ENCODE data around the gene DDX5. TPM values are rescaled to one million over a fixed set of nuclear protein-coding genes. Genes with fewer than 3 reads are reported as not detected.
"Not testable (repeated sequence)": the region's sequence is repeated elsewhere in the genome, so short reads cannot be mapped to it uniquely, and the experiment has no call there.

DDX5 gene
- total RNA-seq, 4 donors from 2014 or later: 895 to 1,792 (median 1,570) TPM

DNA sequence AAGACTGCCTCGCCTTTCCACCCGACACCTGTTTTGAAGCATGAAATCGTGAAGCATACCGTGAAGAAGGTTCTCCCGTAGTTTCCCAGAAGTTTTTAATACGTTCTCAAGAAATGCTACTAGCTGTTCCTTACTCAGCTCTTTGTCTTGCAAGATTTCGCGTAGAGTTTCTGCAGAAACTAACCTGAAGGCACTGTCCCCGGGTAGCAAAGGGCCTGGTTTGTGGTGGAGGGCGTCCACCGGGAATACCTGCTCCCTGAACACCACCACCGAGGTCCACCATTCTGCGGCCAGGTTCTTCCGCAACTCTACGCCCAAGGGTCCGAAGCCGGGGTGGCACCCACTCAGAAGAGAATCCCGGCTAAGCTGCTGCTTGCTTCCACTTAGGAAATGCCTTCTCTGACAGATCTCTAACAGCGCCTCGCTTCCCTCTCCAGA, 9.7 kb downstream of the DDX5 start:
- peaks cover 46% of the 10 kb centered on the region in 2 donors for H3K36me3 ChIP-seq
- WGBS, 2 donors: 1 to 4% methylated on average over 18 to 20 of the region's 20 CpGs
- intact Hi-C loops (cut with DNase I): loop anchor here (10.0 kb wide), 1 partner anchor 192 kb away; no protein-coding TSS in a partner anchor

DNA sequence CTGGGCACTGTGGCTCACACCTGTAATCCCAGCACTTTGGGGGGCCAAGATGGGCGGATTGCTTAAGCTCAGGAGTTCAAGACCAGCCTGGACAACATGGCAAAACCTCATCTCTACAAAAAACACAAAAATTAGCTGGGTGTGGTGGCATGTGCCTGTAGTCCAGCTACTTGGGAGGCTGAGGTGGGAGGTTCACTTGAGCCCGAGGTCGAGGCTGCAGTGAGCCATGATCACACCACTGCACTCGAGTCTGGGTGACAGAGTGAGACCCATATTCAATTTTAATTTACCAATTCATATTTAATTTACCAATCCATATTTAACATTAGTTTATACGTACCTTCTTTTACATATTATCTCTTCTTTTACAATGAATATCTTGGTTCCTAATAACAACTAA, 10.8 kb downstream of the DDX5 start:
- peaks cover 39 to 42% of the 10 kb centered on the region in 2 donors for H3K36me3 ChIP-seq
- H3K4me3 ChIP-seq (replicated peaks in 1 of 3): not testable (repeated sequence)
- intact Hi-C loops (cut with DNase I): loop anchor here (10.0 kb wide), 1 partner anchor 190 kb away; no protein-coding TSS in a partner anchor

More for the DNA sequence above, 9.7 kb downstream of the DDX5 start:
- Histone ChIP-seq H3K4me3 (replicated peaks in 1 of 3) (peak overlapping the region; percentile 41 to 56 (median 50)), H3K27me3 (no peaks in the 10 kb centered on the region), H3K9me3 (no peaks in the 10 kb centered on the region), H3K27ac (peak overlapping the region in 2 of 3 donors; percentile 26 to 76), H3K4me1 (peaks cover 10 to 35% of the 10 kb centered on the region in 2 donors)
- DNase-seq: no peak
- TF ChIP-seq, protein P1, sequence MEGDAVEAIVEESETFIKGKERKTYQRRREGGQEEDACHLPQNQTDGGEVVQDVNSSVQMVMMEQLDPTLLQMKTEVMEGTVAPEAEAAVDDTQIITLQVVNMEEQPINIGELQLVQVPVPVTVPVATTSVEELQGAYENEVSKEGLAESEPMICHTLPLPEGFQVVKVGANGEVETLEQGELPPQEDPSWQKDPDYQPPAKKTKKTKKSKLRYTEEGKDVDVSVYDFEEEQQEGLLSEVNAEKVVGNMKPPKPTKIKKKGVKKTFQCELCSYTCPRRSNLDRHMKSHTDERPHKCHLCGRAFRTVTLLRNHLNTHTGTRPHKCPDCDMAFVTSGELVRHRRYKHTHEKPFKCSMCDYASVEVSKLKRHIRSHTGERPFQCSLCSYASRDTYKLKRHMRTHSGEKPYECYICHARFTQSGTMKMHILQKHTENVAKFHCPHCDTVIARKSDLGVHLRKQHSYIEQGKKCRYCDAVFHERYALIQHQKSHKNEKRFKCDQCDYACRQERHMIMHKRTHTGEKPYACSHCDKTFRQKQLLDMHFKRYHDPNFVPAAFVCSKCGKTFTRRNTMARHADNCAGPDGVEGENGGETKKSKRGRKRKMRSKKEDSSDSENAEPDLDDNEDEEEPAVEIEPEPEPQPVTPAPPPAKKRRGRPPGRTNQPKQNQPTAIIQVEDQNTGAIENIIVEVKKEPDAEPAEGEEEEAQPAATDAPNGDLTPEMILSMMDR (IDR thresholded peaks at IDR 0.05): no peak
- no peak for TF ChIP-seq POLR2A (IDR thresholded peaks at IDR 0.05)

DNA sequence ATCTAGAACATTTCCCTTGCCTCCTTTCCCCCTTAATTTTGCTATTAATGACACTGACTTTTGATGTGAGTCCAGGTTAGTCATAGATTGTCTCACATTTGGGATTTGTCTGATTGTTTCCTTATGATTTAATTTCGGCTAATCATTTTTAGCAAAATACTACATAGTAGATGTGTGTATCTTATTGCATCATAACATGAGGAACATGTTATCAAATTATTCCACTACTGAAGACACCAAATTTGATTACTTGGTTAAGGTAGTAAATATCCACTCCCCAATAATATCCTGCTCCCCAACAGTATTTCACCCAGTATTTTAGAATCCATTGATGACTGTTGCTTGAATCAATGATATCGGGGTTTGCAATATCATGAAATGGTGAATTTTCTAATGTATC, 12.0 kb downstream of the DDX5 start:
- no peak for DNase-seq
- Histone ChIP-seq H3K9me3 (no peaks in the 10 kb centered on the region), H3K4me1 (peaks cover 10 to 26% of the 10 kb centered on the region in 2 donors), H3K36me3 (peaks cover 36 to 38% of the 10 kb centered on the region in 2 donors), H3K4me3 (replicated peaks in 1 of 3) (no peak overlapping the region), H3K27me3 (no peaks in the 10 kb centered on the region), H3K27ac (no peak overlapping the region)
- TF ChIP-seq, protein P1 (IDR thresholded peaks at IDR 0.05): no peak
- no peak for TF ChIP-seq POLR2A (IDR thresholded peaks at IDR 0.05)
- 92 to 94% methylated on average over 2 of the region's 2 CpGs for WGBS, 2 donors
- intact Hi-C loops (cut with DNase I): loop anchor here (5.0 to 10.0 kb wide), 2 partner anchors 72 to 189 kb away; no protein-coding TSS in a partner anchor

More for the DNA sequence above, 10.8 kb downstream of the DDX5 start:
- not testable (repeated sequence) for H3K9me3 ChIP-seq, H3K27me3 ChIP-seq, DNase-seq, H3K27ac ChIP-seq
- 93 to 94% methylated on average over 5 of the region's 5 CpGs for WGBS, 2 donors
- peaks cover 10 to 26% of the 10 kb centered on the region in 2 donors for H3K4me1 ChIP-seq

DNA sequence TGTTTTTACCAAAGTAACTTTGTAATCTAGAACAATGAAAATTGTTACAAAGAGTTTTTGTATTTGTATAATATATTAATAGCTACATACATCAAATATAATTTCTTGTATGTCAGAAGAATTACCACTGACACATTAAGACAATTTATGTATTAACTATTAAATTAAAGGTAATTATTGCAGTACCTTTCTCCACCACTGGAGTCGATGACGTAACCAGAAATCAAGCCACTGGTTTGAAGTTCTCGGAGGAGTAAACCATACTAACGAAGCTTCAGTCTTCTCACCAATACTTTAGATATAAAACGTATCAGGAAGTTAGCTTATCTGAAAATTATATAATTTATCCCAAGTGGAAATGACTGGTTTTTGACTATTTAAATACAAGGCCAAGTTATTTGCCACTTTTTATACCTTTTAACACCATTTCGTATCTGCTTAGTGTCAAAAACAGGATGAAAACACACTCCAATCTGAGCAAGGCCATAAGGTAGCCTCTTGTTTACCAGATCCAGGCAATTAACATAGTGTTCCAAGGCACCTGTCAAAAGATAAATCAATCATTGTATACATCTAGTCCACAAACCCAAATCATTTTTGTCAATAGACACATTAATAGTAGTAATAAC, 13.5 kb downstream of the DDX5 start:
- intact Hi-C loops (cut with DNase I): loop anchor here (5.0 to 10.0 kb wide), 2 partner anchors 70 to 188 kb away; no protein-coding TSS in a partner anchor
- 84 to 87% methylated on average over 6 of the region's 6 CpGs for WGBS, 2 donors
- H3K36me3 ChIP-seq: peaks cover 26 to 30% of the 10 kb centered on the region in 2 donors

DNA sequence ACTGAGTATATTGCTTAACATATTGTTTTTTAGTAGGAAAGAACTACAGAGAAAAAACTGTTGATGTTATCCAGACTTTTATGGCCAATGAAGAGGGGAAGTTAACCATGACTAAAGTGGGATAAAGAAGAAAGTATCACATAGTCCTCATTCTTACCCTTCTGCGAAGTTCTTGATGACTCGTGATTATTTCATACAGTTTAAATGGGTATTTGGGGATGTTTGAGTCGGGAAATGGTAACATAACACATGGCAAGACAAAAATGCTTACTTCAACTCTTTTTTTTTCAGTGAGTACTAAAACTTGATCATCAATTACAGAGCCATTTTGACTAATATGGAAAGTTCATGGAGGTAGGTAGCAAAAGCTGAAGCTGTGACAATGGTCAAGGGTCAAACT, 14.1 kb downstream of the DDX5 start:
- no peak for DNase-seq
- TF ChIP-seq, protein P1 (IDR thresholded peaks at IDR 0.05): no peak
- no peak for TF ChIP-seq POLR2A (IDR thresholded peaks at IDR 0.05)
- intact Hi-C loops (cut with DNase I): loop anchor here (5.0 to 10.0 kb wide), 2 partner anchors 70 to 187 kb away; no protein-coding TSS in a partner anchor
- peaks cover 10 to 16% of the 10 kb centered on the region in 2 donors for H3K4me1 ChIP-seq
- WGBS, 2 donors: 89 to 92% methylated on average over 3 of the region's 3 CpGs
- no peak overlapping the region for H3K4me3 ChIP-seq (replicated peaks in 1 of 3)
- peaks cover 26 to 30% of the 10 kb centered on the region in 2 donors for H3K36me3 ChIP-seq
- H3K9me3 ChIP-seq: no peaks in the 10 kb centered on the region
- no peaks in the 10 kb centered on the region for H3K27me3 ChIP-seq
- no peak overlapping the region for H3K27ac ChIP-seq

More for the DNA sequence above, 13.5 kb downstream of the DDX5 start:
- DNase-seq: no peak
- Histone ChIP-seq H3K9me3 (no peaks in the 10 kb centered on the region), H3K27me3 (no peaks in the 10 kb centered on the region), H3K4me1 (peaks cover 10 to 21% of the 10 kb centered on the region in 2 donors), H3K27ac (no peak overlapping the region), H3K4me3 (replicated peaks in 1 of 3) (no peak overlapping the region)
- TF ChIP-seq POLR2A (IDR thresholded peaks at IDR 0.05): no peak
- TF ChIP-seq, protein P1 (IDR thresholded peaks at IDR 0.05): peak; percentile 3 to 60 (median 28)
